ENCODE measurements around the gene AKT1.

The AKT1 gene

GRCh38 chr14:104775073-104775489 is 20.5 kb downstream of the AKT1 start:
- no peaks in the 10 kb centered on the region for H3K27me3 ChIP-seq (ENCODE audit: low read depth, low read length)
- no peaks in the 10 kb centered on the region for H3K4me1 ChIP-seq (ENCODE audit: low read length)
- no peak overlapping the region for H2AFZ ChIP-seq (ENCODE audit: low read depth, low read length)
- H3K9me3 ChIP-seq (ENCODE audit: insufficient read depth, low read length): no peaks in the 10 kb centered on the region
- H3K4me2 ChIP-seq (ENCODE audit: low read length): no peak overlapping the region
- H3K79me2 ChIP-seq (ENCODE audit: low read length): no peaks in the 10 kb centered on the region
- no peak overlapping the region for H3K4me3 ChIP-seq (ENCODE audit: low read length)
- H3K9ac ChIP-seq (ENCODE audit: low read length): no peak overlapping the region
- TF ChIP-seq CTCF (IDR thresholded peaks at IDR 0.05; ENCODE audit: low read depth, low read length) (no peak), EZH2phosphoT487 (IDR thresholded peaks at IDR 0.05; ENCODE audit: low read depth) (no peak)
- H3K27ac ChIP-seq (ENCODE audit: low read length): no peak overlapping the region
- peaks cover 37% of the 10 kb centered on the region for H3K36me3 ChIP-seq (replicated peaks; ENCODE audit: low read depth, low read length)
- H4K20me1 ChIP-seq (ENCODE audit: insufficient read depth, low read length): no peaks in the 10 kb centered on the region; the same call in 1 of the 2 replicates

- no peaks in the 10 kb centered on the region; the same call in 1 of the 2 replicates for H4K20me1 ChIP-seq (ENCODE audit: insufficient read depth, low read length)
- H3K27me3 ChIP-seq (ENCODE audit: low read depth, low read length): no peaks in the 10 kb centered on the region
- H3K4me2 ChIP-seq (ENCODE audit: low read length): no peak overlapping the region
- H3K4me3 ChIP-seq (ENCODE audit: low read length): no peak overlapping the region
- H3K9ac ChIP-seq (ENCODE audit: low read length): no peak overlapping the region
- H2AFZ ChIP-seq (ENCODE audit: low read depth, low read length): no peak overlapping the region
- no peak overlapping the region for H3K27ac ChIP-seq (ENCODE audit: low read length)
- H3K79me2 ChIP-seq (ENCODE audit: low read length): no peaks in the 10 kb centered on the region
- no peaks in the 10 kb centered on the region for H3K9me3 ChIP-seq (ENCODE audit: insufficient read depth, low read length)
- H3K36me3 ChIP-seq (replicated peaks; ENCODE audit: low read depth, low read length): peaks cover 40% of the 10 kb centered on the region
- no peaks in the 10 kb centered on the region for H3K4me1 ChIP-seq (ENCODE audit: low read length)
- TF ChIP-seq EZH2phosphoT487 (IDR thresholded peaks at IDR 0.05; ENCODE audit: low read depth): no peak
- no peak for TF ChIP-seq CTCF (IDR thresholded peaks at IDR 0.05; ENCODE audit: low read depth, low read length)
Observed at GRCh38 chr14:104774453-104775072, 21.0 kb downstream of the AKT1 start.

GRCh38 chr14:104773505-104774452 is 21.8 kb downstream of the AKT1 start:
- H3K36me3 ChIP-seq (replicated peaks; ENCODE audit: low read depth, low read length): peaks cover 40% of the 10 kb centered on the region
- H3K4me2 ChIP-seq (ENCODE audit: low read length): no peak overlapping the region
- 0 out of 2 replicates have a peak, but pooled peaks cover under 1% of the 10 kb centered on the region for H3K4me1 ChIP-seq (ENCODE audit: low read length)
- H2AFZ ChIP-seq (ENCODE audit: low read depth, low read length): no peak overlapping the region
- TF ChIP-seq EZH2phosphoT487 (IDR thresholded peaks at IDR 0.05; ENCODE audit: low read depth) (no peak), CTCF (IDR thresholded peaks at IDR 0.05; ENCODE audit: low read depth, low read length) (no peak)
- no peaks in the 10 kb centered on the region; the same call in 1 of the 2 replicates for H4K20me1 ChIP-seq (ENCODE audit: insufficient read depth, low read length)
- H3K27me3 ChIP-seq (ENCODE audit: low read depth, low read length): no peaks in the 10 kb centered on the region
- no peak overlapping the region for H3K4me3 ChIP-seq (ENCODE audit: low read length)
- H3K9ac ChIP-seq (ENCODE audit: low read length): no peak overlapping the region
- H3K27ac ChIP-seq (ENCODE audit: low read length): no peak overlapping the region
- no peaks in the 10 kb centered on the region for H3K79me2 ChIP-seq (ENCODE audit: low read length)
- H3K9me3 ChIP-seq (ENCODE audit: insufficient read depth, low read length): no peaks in the 10 kb centered on the region

Measured in OCI-LY3 (cell line).